HUDEP-2 (cell line): ENCODE results near the gene TAOK3.
"Not testable (repeated sequence)": the region's sequence is repeated elsewhere in the genome, so short reads cannot be mapped to it uniquely, and the experiment has no call there.

Experiments
- DNase-seq, 76 experiments: peaks; one replicate each; lab custom pipeline; 2025; ENCODE audit not compliant: unreplicated experiment in 76 of 76; lab: John Stamatoyannopoulos, UW

The TAOK3 gene

DNA sequence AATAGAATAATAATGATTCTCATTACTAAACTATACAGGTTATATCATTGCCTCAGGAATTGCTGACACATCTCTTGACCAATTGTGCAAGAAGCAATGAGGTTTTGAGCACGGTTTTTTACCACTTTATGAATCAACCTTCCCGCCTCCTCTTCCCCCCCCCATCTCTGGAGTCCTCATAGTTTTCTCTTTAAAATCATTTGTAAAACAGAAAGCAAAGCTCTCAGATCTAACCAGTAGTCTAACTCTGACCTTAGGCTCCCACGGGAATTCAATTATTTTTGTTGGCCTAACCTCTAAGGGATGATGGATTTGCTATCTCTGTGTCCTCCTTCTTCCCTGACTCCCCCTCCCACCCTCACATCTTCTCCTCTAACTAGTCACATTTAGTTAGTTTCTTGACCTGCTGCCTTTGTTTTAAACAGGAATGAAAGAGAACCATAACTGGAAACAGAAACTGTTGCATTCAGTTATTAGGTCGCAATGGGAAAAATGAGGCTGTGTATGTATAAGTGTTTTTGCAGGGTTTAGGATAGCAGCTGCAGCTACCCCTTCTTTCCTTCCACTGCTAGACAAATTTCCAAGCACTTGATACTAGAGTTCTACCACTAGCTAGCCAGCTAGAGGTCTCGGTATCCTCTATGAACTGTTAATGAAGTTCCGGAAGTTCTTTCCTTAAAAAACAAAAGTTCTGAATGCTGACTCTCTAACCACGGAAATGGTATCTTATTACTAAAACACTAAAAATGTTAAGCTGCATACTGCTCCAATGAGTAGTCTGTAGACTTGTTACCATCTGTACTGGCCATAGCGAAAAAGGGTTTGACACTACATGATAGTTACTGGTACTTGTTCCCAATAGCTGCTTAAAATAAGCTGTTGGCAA is 65.4 kb downstream of the TAOK3 start:
- no peak for DNase-seq

DNA sequence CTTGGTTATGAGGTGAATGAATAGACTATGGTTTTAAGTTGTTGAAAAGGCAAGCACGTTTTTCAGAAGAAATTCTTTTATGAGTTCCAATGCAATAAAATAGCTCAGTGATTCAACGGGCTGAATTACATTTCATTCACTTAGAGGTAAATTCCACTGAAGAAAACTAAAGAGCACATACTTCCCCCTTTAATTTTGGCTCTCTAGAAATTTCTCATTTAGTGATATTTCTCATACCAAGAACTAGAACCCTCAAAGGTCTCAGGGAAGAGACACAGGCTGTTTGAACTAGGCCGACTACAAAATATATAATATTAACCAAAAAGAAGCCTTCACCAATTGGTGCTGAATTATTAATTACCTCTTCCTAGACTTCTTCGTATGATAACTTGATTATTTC is 68.6 kb downstream of the TAOK3 start:
- DNase-seq = no peak

DNA sequence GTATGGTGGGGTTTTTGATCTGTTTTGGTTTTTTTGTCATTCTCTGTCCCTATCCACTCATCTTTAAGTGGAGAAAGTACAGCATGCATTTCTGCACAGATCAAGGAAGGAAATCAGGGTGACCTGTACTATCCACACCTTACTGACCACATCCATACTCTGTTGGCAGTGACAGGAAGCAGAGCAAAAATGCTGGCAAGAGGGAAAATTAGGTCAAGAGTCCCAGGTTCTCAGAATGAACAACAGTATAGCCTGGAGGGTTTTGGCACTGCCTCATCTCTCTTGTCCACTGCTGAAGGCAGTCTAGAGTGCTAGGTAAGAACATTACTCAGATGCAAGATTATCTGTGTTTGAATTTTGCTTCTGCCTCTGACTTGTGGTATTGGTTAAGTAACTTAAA is 70.7 kb downstream of the TAOK3 start:
- DNase-seq = peak in 1 of 76 experiments; percentile 29

DNA sequence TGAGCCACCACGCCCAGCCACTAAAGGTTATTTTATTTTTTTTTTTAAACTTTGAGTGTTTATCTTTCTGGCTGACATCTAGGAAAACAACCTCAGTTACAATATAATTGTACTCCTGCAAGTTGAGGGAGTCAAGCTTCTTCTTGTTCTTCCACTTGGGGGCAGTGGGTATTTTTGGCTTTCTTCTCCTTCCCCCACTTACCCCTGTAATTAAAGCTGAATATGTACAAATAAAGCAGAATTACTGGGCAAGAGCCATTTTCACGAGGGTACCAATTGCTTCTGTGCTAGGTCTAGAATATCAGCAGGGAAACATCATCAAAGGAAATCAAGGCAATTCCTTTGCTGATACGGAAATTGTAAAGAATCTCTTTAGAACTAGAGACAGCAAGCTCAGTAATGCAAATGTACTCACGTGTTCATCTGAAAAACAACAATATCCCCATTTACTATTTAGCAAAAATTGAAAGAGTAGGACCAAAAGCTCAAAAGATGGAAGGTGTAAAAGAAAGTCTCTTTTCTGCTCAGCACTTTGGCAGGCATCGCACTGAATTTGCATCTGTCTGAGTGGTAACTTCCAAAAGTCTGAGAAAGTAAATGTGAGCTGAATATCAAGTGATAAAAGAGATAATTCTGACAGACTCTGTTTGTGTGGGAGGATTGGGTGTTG is 72.8 kb downstream of the TAOK3 start:
- peak in 13 of 76 experiments; percentile 4 to 46 (median 25) for DNase-seq

DNA sequence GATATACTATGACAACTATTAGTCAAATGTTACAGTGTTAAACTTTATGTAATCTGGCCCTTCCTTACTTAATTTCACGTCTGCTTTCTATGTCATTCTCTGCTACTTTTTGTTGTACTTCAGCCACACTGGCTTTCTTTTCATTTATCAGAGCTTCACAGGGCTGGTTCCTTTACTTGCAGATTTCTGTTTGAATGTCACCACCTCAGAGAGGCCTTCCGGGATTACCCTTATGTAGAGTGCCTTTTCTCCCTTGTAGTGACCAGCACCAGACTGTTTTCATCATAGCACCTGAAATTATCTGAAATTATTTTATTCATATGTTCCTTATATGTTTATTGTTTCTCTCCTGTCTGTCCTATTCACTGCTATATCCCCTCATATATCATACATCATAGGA is 75.4 kb downstream of the TAOK3 start:
- DNase-seq = no peak

DNA sequence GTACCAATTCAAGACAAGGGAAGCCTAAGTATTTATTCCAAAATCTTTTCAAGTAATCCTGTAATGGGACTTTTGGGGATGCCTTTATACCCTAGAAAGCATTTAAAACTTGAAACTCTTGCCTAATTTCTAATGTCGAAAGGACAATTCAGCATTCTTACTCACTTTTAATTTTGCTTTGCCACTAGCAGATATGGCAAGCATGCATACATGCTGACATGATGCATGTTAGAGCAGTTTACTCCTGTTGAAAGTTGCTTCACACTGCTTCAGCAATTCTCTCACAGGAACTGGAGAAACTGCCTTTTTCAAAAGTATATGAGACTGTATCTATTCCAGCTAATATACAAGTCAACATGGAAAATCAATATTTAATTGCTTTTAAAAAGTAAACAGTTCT is 79.9 kb downstream of the TAOK3 start:
- no peak for DNase-seq

DNA sequence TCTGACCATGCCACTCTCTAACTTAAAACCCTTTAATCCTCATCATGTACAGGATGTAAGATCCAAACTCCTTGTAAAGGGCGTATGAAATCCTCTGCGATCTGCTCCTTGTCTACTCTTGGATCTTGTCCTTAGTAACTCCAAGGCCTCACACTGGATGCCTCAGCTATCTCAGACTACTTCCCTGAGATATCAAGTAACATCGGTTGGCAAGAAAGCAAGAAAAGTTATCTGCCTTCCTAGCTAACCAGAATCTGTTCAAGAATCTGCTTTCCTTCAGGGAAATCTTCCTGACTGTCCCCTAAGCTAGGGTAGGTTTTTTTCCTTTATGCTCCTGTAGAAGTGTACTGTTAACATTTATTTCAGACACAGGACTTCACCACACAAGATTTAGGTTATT is 82.6 kb downstream of the TAOK3 start:
- no peak for DNase-seq

DNA sequence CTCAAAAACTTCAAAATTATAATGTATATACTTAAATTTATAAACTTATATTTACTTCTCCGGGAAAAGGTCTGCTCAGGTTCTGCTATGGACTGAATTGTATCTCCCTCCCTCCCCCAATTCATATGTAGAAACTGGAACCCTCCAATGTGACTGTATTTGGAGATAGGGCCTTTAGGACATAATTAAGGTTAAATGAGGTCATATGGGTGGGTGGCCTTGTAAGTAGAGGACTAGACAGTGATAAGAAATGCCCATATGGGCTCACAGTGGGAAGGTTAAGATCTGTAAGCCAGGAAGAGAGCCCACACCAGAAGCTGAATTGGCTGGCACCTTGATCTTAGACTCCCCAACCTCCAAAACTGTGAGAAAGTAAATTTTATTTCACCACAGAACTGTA is 84.5 kb downstream of the TAOK3 start:
- DNase-seq = peak in 50 of 76 experiments; percentile 3 to 80 (median 44)

DNA sequence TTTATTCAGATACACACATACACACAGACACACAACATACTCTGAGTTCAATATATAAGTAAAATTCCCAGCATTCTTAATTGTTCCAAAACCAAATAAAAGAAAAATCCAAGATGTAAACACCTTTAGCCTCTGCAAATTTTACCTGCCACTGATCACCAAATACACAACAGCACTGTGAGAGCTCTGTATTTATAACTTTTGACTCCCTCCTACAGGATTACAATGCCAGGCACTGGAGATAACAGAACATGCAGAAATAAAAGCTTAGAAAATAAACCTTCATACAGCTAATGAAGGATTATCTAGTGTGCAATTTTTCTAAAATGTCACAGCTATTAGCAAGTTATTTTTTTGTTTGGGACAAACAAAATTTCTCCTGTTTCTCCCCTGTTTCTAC is 85.0 kb downstream of the TAOK3 start:
- DNase-seq = no peak

DNA sequence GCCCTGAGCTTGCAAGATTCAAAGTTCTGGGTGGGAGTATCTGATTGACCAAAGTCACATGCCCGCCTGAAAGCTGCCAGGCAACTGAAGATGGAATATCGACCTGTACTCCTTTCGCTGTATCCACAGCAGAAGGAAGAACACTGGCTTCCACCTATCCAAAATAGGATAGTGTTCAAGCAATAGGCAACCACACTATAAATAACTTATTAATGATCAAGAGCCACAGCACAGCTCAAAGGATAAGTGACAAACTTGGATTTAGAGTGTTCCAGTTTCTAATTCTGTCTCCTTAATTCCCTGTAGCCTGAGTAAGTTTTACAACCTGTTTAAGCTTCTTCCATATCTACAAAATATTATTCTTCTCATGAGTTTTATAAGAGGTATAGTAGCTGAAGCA is 89.9 kb downstream of the TAOK3 start:
- peak in 22 of 76 experiments; percentile 2 to 35 (median 14) for DNase-seq

DNA sequence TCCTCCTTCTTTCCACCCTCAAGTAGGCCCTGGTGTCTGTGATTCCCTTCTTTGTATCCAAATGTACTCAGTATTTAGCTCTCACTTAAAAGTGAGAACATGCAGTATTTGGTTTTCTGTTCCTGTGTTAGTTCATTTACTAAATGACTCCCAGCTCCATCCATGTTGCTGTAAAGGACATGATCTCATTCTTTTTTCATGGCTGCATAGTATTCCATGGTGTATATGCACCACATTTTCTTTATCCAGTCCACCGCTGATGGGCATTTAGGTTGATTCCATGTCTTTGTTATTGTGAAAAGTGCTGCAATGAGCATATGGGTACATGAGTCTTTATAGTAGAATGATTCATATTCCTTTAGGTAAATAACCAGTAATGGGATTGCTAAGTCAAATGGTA is 94.4 kb downstream of the TAOK3 start:
- DNase-seq = not testable (repeated sequence)

DNA sequence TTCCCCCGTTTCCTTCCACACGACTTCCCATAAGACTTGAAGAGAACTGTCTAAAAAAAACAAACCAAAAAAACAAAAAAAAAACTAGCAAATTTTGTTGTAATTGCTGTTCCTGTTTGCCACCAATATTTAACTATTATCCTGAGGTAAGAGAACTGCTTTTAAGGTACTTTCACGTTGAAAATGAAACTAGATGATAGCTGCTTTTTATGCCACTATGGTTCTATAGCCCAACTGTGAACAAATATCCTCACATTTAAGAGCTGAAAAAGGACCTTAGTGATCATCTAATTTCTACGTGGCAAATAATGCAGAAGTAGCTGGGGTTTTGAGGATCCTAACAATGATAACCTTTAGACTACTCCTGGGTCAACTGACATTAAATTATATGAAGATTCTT is 98.6 kb downstream of the TAOK3 start:
- no peak for DNase-seq

DNA sequence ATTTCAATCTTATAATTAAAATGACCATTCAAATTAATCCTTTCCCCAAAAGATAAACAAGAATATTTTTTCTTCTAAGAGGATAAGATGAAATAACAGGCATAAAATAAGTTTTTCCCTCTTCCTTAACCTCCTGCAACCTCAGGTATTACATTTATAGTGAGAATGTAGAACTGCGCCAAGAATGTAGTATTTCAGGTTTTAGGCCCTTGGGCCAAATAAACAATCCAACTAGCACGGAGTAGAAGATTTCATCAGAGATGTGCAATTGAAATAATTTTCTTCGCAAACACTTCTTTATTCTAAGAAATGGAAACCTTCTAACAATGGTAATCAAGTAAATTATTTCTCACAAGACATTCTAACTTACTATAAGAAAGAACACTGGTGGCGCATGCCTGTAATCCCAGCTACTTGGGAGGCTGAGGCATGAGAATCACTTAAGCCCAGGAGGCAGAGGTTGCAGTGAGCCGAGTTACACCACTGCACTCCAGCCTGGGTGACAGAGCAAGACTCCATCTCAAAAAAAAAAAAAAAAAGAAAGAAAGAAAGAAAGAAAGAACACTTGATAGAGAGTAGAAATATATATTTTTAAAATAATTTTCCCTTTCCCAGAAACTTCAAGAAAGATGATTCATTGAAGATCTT is 100.8 kb downstream of the TAOK3 start:
- no peak for DNase-seq

DNA sequence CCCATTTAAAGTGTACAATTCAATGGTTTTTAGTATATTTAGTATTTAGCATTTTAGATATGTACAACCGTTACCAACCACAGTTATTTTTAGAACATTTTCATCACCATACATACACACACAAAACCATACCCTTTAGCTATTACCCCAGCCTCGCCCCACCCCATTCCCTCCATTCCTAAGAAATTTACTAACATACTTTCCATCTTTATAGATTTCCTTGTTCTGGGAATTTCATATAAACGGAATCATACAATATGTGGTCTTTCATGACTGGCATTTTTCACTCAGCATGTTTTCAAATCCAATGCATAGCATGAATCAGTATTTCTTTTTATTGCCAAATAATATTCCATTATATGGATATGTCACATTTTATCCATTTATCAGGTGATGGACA is 101.5 kb downstream of the TAOK3 start:
- no peak for DNase-seq

DNA sequence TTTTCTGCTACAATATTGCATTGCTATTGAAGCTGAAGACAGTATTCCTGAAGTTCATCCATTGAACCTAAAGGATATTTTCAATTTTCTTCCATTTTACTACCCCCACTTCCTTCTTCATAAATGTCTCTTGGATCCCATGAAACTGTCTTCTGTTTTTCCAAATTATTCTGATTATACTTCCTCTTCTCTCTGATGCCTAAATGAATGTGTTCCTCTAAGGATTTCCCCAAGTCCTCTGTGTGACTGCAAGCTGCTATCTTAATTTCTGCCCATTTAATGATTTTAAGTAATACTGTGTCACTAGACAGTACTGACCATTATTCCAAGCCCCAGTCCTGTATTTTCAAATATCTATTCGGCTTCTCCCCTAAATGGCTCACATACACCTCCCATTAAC is 102.9 kb downstream of the TAOK3 start:
- DNase-seq = no peak

DNA sequence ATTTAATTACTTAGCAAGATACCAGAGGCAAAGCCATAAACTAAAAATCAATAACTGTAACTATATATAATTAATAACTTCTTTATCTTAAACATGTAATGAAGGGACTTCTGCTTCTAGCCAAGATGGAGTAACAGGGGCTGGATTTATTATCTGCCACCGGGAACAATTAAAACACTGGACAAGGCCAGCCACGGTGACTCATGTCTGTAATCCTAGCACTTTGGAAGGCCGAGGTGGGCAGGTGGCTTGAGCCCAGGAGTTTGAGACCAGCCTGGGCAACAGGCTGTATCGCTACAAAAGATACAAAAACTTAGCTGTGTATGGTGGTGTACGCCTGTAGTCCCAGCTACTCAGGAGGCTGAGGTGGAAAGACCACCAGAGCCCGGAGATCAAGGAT is 113.6 kb downstream of the TAOK3 start:
- DNase-seq = no peak

DNA sequence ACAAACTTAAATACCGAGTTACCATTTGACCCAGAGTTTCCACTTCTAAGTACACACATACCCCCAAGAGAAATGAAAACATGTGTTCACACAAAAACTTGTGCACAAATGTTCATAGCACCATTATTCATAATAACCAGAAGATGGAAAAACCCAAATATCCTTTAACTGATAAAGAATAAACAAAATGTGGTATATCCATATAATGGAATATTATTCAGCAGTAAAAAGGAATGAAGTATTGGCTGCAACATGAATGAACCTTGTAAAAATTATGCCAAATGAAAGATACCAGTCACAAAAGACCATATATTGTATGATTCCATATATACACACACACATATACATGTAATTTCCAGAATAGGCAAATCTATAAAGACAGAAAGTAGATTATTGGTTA is 116.4 kb downstream of the TAOK3 start:
- DNase-seq = no peak

DNA sequence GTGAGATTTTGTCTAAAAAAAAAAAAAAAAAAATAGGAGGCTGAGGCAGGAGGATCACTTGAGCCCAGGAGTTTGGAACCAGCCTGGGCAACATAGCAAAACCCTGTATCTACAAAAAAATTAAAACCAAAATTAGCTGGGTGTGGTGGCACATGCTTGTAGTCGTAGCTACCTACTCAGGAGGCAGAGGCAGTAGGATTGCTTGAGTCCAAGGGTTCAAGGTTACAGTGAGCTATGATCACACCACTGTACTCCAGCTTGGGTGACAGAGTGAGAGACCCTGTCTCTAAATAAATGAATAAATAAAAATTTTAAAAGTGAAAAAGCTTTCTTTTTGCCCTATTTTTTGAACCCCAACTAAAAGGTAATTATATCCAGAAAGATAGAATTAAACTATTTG is 123.2 kb downstream of the TAOK3 start:
- DNase-seq = no peak

DNA sequence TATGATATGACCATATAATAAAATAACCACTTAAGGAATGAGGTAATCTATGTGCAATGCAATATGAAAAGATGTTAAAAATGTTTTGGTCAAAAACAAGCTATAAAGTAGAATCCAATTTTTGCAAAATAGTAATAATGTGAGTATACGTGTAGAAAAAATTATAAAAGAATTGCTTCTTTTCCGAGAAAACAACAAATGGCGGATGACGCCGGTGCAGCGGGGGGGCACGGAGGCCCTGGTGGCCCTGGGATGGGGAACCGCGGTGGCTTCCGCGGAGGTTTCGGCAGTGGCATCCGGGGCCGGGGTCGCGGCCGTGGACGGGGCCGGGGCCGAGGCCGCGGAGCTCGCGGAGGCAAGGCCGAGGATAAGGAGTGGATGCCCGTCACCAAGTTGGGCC is 126.8 kb downstream of the TAOK3 start:
- DNase-seq = not testable (repeated sequence)

DNA sequence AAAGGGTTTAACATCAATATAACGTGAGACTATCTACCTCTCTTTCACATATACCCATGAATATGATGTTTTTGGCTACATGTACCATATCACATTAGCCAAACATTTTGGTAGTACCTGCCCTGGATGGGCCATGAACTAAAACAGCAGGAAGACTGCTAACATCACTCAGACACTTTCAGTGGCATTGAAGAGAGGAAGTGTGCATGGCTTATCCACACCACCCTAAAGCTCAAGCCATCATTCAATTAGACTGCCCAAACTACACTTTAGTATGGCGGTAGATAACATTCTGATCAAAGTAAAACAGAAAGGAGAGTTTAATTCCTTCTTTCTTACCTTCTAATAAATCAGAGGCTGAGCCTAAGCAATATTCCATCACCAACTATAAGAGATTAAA is 133.8 kb downstream of the TAOK3 start:
- no peak for DNase-seq

DNA sequence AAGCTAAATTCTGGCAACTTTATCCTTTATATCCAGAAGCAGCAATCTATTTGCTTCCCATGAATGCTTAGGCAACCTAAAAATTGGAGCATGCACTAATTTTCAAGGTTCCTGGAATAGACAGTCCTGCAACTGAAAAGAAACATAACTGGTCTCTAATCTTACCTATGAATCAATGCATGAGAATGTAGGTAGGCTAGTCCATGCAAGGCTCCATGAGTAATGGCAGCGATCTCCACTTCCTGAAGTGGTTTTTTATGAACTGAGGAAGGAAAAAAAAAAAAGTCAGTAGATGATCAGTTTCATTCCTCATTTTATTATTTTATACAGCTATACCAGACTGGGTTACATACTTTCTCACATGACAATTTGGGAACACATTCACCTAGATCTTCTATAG is 134.8 kb downstream of the TAOK3 start:
- no peak for DNase-seq
